K562 (cell line): ENCODE measurements around the gene C5AR2. TPM values are rescaled to one million over a fixed set of nuclear protein-coding genes. Genes with fewer than 3 reads are reported as not detected.

Source experiments
- DMBX1 ChIP-seq: fragments of 250-450 bp; sonication (Bioruptor Pico); IDR thresholded peaks from 2 replicates; pipeline ENCODE4 v1.8.0; 2022; ENCODE audit warnings: inconsistent platforms, mild to moderate bottlenecking, moderate library complexity, borderline replicate concordance
- DPF2 ChIP-seq: fragments of 450-650 bp; IDR thresholded peaks from 2 replicates; pipeline ENCODE4 v1.6.1; 2016
- E4F1 ChIP-seq: fragments of 250-450 bp; sonication (Bioruptor Pico); IDR thresholded peaks from 2 replicates; pipeline ENCODE4 v1.5.0; 2021; ENCODE audit warnings: mild to moderate bottlenecking, borderline replicate concordance
- FOXM1 ChIP-seq, 2 experiments: fragments of 450-650 bp in 1 of 2; sonication (generic) in 1 of 2; formaldehyde crosslinking in 1 of 2; IDR thresholded peaks; 2 replicates each; pipeline versions ENCODE4 v1.6.1 to v1.9.0; 2017 to 2022; ENCODE audit warnings: low read depth in 2 of 2, mild to moderate bottlenecking in 2 of 2, missing genetic modification reagents in 1 of 2, moderate library complexity in 1 of 2
- GTF3C2 ChIP-seq: IDR thresholded peaks from 3 replicates; pipeline ENCODE4 v1.6.1; 2011; ENCODE audit warnings: borderline replicate concordance, mild to moderate bottlenecking, moderate library complexity; ENCODE audit not compliant: insufficient read length; ENCODE audit errors: extremely low read depth
- HCFC1 ChIP-seq: IDR thresholded peaks from 2 replicates; pipeline ENCODE4 v1.6.1; 2012; ENCODE audit warnings: low read depth, low read length, improper control_type of control experiment
- HDAC2 ChIP-seq: fragments of 450-650 bp; IDR thresholded peaks from 2 replicates; pipeline ENCODE4 v1.6.1; 2016; ENCODE audit warnings: mild to moderate bottlenecking
- MAX ChIP-seq: sonication (generic); formaldehyde crosslinking; IDR thresholded peaks from 2 replicates; pipeline ENCODE4 v1.9.0; 2022; ENCODE audit warnings: mild to moderate bottlenecking, missing genetic modification reagents
- PCBP1 ChIP-seq: fragments of 200-400 bp; formaldehyde crosslinking; IDR thresholded peaks from 2 replicates; pipeline ENCODE4 v1.6.1; 2018; ENCODE audit warnings: mild to moderate bottlenecking, low read depth, low read length; ENCODE audit not compliant: poor library complexity, severe bottlenecking
- PREB ChIP-seq: sonication (generic); formaldehyde crosslinking; IDR thresholded peaks from 2 replicates; pipeline ENCODE4 v1.8.1; 2023; ENCODE audit warnings: mild to moderate bottlenecking, missing genetic modification reagents
- SUPT5H ChIP-seq: fragments of 450-650 bp; IDR thresholded peaks from 2 replicates; pipeline ENCODE4 v1.6.1; 2016
- TBP ChIP-seq: optimal IDR thresholded peaks from 2 replicates; pipeline ENCODE3; 2011; ENCODE audit warnings: low read depth, low read length, improper control_type of control experiment
- TCF7 ChIP-seq: sonication (generic); IDR thresholded peaks from 2 replicates; pipeline ENCODE4 v1.6.1; 2016; ENCODE audit warnings: antibody characterized with exemption, borderline replicate concordance
- UBTF ChIP-seq, 2 experiments: IDR thresholded peaks; 2 replicates each; pipeline ENCODE4 v1.6.1; 2012; ENCODE audit warnings: improper control_type of control experiment in 2 of 2, low read depth in 2 of 2, low read length in 2 of 2, borderline replicate concordance in 1 of 2
- WHSC1 ChIP-seq: IDR thresholded peaks from one replicate; pipeline ENCODE4 v1.6.1; 2012; ENCODE audit warnings: low read length, control low read depth, inconsistent platforms
- ZNF239 ChIP-seq: fragments of 250-450 bp; sonication (Bioruptor Pico); IDR thresholded peaks from 2 replicates; pipeline ENCODE4 v1.4.0; 2020; ENCODE audit warnings: mild to moderate bottlenecking
- ZNF586 ChIP-seq: fragments of 450-650 bp; formaldehyde crosslinking; conservative IDR thresholded peaks from 2 replicates; pipeline ENCODE4 v1.4.0; 2020; ENCODE audit warnings: mild to moderate bottlenecking, moderate library complexity
- ZNF655 ChIP-seq: fragments of 250-450 bp; sonication (Bioruptor Pico); IDR thresholded peaks from 2 replicates; pipeline ENCODE4 v1.5.0; 2021
- polyA plus RNA-seq, 8 experiments: library from polyadenylated mRNA; depleted of rRNA in 4 of 8; stranded (reverse) in 5 of 8; unstranded in 3 of 8; fragments of >200 nt; fragmentation: Nextera tagmentation in 2 of 8; fragmentation: Illumina TruSeq in 1 of 8; extraction: Ambion mirVana in 2 of 8; extraction: Trizol in 1 of 8; gene quantifications; 2 replicates each; pipeline versions ENCODE4 v1.2.1 to v1.2.3, GENCODE V29; 2011 to 2014; ENCODE audit warnings: inconsistent platforms in 1 of 8, missing spikeins in 1 of 8
- total RNA-seq, 7 experiments: library from RNA; depleted of rRNA in 6 of 7; stranded (reverse); fragments of >200 nt in 6 of 7; fragmentation: Illumina TruSeq in 2 of 7; extraction: Trizol in 2 of 7; gene quantifications; 2 replicates each; pipeline versions ENCODE4 v1.2.1 to v1.2.3, GENCODE V29; 2011 to 2021; ENCODE audit warnings: low replicate concordance in 1 of 7

C5AR2 gene
- total and polyA plus RNA-seq, 9 of the 15 experiments (the other 6 are each of a cell fraction or from before 2014, with no cell fraction given): 0.01 to 1.1 (median 0.13) TPM

- TF ChIP-seq E4F1 (CRISPR knock-in tag) (no peak), MAX (CRISPR knock-in tag) (peak; percentile 68), PREB (no peak), FOXM1 (IDR thresholded peaks at IDR 0.05; ENCODE audit: low read depth) (no peak), FOXM1 (CRISPR knock-in tag; IDR thresholded peaks at IDR 0.05; ENCODE audit: low read depth) (no peak), HCFC1 (peak; percentile 41; the same call in 1 of the 2 replicates), DPF2 (no peak), DMBX1 (CRISPR knock-in tag) (no peak), ZNF586 (CRISPR knock-in tag) (no peak), TBP (no peak), ZNF655 (CRISPR knock-in tag) (no peak), ZNF239 (CRISPR knock-in tag) (no peak), UBTF (IDR thresholded peaks at IDR 0.05; ENCODE audit: borderline replicate concordance in 1 of 2, low read depth in 2 of 2, low read length in 2 of 2) (no peak), SUPT5H (no peak), HDAC2 (no peak), GTF3C2 (no peak), TCF7 (no peak), WHSC1 (no peak), PCBP1 (no peak)
Observed at GRCh38 chr19:47305309-47305751, 26.6 kb upstream of the C5AR2 start (continued).
